Uterus (tissue), 2 donors: Measurements from ENCODE around the gene SIN3A.
"Not testable (repeated sequence)": the region's sequence is repeated elsewhere in the genome, so short reads cannot be mapped to it uniquely, and the experiment has no call there.

ENCODE experiments used
- CTCF ChIP-seq, 4 experiments: fragments of 200-600 bp in 2 of 4; fragments of 450-650 bp in 2 of 4; sonication (generic) in 2 of 4; IDR thresholded peaks; one replicate each; pipeline ENCODE4 v1.5.1; 2016 to 2019; ENCODE audit warnings: antibody characterized with exemption in 4 of 4, mild to moderate bottlenecking in 2 of 4, moderate library complexity in 1 of 4
- POLR2A ChIP-seq, 2 donors: fragments of 450-650 bp; IDR thresholded peaks; one replicate each; pipeline ENCODE4 v1.6.1; 2016; ENCODE audit warnings: antibody characterized with exemption in 2 of 2, mild to moderate bottlenecking in 1 of 2, moderate library complexity in 1 of 2

GRCh38 chr15:75483556-75483955 lies 32.1 kb upstream of the SIN3A start:
- TF ChIP-seq CTCF, POLR2A (IDR thresholded peaks at IDR 0.05): not testable (repeated sequence)
